Stimulated activated CD4-positive, alpha-beta T cell treated with anti-CD3 and anti-CD28 coated beads, Interleukin-12 subunit alpha, Interleukin-12 subunit beta, amount 100 ng/mL, for 4 hours (primary cell): Measurements from ENCODE around the gene SPCS3.
"Not testable (repeated sequence)": the region's sequence is repeated elsewhere in the genome, so short reads cannot be mapped to it uniquely, and the experiment has no call there.

Experiments
- DNase-seq: peaks from one replicate; pipeline ENCODE4 v3.0.0-alpha.2; 2020

The SPCS3 gene

DNA sequence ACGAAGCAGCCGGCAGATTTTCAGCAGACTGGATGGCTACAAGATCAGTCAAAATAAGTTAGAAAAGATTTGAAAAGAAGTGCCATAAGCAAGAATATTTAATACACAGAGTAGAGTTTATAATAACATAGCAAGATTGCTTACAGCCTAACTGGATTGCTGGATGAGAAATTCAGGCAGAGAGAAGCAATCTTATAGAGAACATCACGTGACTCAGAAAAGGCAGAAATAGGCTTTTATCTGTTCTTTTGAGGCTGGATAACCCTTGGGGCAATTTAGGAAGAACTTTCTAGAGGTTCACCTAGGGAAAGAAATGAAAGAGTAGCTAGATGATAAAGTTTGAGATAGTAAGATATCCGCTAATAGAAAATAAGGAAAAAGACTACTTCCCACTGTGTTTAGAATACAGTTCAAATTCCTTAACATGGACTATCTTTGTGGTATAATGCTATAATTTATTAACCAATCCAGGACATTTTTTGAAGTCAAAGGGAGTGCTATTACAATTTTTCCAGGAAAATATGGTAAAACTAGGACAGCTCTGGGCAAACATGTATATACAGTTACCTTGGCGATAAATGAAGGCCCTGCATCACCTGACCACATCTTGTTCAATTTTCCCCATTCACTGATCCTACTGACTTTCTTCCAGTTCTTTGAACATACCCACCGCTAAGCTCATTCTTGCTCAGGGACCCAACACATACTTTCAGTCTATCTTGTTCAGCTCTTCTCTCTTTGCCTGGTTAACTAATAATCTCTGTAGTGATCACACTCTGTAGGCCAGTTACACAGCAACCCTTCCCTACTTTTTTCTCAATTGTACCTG is 12.7 kb upstream of the SPCS3 start:
- no peak for DNase-seq

DNA sequence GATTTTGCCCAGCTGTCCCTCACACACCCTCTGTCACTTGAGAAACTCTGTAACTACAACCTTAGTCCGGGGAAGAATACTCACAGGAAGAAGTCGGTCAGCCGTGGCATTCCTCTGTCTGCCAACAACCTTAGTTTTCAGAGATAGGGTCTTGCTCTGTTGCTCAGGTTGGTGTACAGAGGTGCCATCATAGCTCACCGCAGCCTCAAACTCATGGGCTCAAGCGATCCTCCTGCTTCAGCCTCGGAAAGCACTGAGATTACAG is 12.2 kb upstream of the SPCS3 start:
- no peak for DNase-seq

DNA sequence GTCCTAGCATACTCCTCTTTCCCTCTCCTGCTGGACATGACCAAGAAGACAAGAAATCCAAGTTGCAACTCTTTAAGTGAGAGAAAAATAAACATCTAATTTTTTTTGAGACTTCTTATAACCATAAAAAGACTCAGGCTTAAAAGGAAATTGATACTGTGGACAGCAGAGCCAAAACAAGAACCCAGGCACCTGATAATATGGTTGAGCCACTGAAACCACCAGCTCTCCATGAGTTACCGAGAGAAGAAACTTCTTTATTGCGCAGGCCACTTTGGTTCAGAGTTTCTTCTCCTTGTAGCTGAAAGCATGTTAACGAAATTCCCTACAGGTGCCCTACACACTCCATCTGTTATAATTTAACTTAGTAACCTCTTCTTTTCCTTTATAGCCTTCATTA is 11.3 kb upstream of the SPCS3 start:
- no peak for DNase-seq

DNA sequence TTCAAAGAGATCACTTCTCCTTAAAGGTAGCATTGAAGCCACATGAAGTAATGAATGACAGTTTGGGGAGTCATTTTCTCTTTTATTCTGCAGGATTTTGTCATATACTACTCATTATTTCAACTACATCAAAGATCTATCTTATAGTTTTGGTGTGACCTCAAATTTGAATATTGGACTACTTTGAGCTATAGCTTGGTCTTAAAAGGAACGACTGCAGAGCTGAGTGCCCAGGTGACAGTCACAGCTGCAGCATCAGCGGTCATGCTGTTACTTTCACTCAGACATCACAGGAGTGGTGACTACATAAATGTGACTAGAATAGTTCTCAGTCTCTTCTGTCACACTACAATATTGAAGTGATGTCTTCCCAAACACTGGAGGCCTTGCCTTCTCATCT is 10.7 kb upstream of the SPCS3 start:
- no peak for DNase-seq

DNA sequence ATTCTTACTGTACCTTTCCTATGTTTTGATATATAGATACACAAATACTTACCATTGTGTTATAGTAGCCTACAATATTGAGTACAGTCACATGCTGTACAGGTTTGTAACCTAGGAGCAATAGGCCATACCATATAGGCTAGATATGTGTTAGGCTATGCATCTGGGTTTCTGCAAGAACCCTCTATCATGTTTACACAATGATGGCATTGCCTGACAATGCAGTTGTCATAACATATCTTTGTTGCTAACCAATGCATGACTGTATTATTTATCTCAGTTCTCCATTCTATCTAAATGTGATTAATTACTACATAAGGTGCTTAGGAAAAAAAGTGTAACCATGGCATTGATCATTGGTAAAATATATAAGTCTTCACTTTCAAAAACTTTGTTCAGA is 10.0 kb upstream of the SPCS3 start:
- DNase-seq: no peak

DNA sequence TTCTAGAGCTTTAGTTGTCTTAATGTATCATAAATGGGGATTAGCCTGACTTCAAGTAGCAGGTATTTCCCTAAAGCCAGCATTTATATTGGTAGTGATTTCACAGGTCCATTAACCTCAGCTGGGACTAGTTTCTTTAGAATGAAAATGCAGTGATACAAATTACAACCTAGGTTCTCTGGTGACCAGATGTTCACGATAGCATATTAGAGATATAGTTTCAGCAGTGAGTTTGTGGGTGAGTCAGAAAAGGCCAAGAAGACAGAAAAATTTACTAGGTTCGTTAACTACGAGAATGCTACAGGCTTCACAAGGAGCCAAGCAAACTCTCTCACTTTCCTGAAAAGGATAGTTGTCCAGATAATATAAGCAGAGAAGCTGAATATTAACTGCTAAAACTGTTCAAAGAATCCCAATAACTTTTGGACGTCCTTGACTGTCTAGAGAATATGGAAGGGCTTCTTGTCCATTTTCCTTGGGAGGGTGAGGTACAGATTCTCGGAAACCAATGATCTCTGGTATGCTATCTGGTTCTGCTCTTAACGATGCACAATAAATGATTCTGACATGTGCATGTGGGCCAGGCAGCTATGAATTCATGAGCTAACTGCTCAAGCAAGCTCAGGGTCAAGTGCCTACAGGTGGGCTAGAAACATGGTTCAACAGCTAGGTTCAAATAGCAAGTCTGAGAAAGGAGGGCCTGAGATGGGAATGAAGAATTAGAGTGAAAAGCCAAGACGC is 6.0 kb upstream of the SPCS3 start:
- DNase-seq: no peak

DNA sequence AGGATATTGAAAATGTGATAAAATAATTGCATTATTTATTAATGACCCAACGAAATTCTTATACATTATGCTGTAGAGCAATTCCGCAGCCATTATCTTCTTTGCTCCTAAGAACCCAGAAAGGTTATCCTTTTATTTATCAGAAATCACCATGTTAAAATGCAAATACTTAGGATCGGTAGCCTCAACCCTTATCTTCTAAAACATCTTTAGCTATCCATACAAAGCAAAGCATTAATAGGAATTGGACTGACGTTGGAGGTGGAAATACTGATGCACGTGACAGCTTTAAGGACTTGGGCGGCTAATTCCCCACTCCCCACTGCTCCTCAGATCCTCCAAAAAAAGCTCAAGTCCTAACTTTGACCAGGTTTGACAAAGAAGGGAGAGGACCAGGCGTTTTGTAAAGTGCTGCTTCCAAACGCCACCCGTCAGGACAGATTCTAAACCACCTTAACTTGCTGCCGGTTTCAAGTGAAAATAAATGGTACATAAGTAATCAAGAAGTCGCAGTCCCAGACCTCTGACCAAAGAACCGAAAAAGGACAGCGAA is 539 bp upstream of the SPCS3 start:
- no peak for DNase-seq

DNA sequence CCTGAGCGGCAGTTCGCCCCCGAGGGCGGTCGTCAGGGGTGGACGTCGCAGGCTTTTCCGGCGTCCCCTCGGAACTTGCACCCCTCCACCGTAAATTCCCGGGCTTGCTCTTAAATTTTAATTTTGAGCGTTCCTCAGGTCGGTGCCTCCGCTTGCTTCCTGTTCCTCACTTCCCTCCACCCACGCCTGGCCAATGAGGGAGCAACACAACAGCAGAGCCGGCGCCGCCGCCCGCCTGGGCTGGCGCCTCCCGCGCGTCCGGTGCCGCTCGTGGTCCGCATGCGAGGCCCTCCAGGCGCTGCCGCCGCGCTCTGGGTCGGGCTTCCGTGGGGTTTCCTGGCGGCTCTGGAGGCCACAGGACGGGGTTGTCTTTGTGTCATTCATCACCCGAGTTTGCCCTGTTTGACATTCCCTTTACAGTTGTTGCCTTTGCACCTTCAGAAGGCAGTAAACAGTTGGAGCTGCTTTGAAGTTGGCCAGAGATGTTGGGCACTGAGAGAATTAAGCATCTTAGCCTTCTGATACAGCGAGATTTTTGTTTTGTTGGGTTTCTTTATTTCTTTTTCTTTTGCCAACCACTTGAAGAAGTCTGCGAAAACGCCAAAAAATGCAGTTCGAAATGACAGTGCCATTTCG is 692 bp downstream of the SPCS3 start:
- DNase-seq: peak; percentile 85

DNA sequence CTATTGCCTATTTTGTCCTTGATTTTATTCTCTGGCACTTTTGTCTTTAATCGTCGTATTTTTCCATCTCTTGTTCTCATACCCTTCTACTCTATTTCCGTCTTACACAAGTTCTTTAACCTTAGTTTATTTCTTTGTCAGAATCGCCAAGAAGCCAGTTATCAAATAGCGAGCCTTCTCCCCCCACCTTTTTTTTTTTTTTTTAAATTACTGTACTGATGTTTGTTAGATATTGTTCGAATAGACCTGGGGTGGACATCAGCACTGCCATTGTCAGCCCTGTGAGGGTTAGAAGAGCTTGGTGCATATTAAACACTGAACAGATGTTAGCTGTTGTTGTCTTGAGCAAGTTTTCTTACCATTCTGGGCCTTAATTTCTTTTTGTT is 1.2 kb downstream of the SPCS3 start:
- DNase-seq: no peak

DNA sequence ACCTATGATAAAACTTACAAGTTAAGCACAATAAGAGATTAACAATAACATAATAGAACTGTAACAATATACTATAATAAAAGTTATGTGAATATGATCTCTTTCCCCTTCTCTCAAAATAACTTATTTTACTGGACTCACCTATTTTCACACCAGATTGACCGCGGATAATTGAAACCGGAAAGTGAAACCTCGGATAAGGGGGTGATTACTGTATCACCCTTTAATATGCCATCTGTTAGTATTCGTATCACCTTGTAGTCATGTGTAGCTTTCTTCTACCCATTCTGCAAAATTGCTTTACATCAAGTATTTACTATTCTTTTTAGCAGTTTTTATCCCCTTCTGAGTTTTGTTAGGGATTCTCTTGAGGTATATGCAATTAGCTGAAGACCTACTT is 1.8 kb downstream of the SPCS3 start:
- DNase-seq: no peak

DNA sequence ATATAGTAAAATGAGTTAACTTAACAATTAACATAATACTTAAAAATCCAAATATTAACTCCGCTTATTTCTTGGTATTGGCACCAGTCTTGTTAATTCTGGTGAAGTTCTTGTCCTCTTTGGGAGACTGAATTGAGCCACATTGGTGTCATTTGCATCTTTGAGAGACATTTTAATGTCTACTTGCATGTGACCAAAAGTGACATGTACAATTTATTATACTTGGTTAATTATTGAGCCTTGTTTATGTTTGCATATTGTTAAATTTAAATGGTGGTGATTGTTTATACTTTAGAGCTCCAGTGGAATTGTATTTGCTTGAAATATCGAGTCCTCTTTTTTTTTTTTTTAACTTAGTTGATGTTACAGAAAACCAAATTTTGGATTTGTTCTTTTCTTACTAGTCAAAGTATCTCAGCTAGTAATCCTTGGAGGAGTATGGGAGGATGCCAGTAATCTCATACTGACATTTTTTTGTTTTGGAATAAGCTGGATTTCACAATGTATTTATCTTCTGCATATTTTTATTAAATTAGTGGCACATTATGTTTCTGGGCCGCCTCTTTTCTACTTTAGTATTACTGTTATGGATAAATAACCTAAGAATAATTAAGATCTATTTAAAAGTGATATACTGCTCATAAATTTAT is 3.9 kb downstream of the SPCS3 start:
- DNase-seq: no peak

DNA sequence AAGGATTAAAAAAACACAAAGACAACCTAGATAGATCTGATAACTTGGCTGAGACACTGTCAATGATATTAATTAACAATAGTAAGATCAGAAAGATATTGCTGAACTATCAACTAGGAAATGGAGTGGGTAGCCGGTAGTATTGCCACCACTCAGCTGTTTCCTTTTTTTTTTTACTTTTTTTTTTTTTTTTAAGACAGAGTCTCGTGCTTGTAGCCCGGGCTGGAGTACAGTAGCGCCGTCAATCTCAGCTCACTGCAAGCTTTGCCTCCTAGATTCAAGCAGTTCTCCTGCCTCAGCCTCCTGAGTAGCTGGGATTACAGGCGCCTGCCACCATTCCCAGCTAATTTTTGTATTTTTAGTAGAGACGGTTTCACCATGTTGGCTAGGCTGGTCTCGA is 5.1 kb downstream of the SPCS3 start:
- not testable (repeated sequence) for DNase-seq

DNA sequence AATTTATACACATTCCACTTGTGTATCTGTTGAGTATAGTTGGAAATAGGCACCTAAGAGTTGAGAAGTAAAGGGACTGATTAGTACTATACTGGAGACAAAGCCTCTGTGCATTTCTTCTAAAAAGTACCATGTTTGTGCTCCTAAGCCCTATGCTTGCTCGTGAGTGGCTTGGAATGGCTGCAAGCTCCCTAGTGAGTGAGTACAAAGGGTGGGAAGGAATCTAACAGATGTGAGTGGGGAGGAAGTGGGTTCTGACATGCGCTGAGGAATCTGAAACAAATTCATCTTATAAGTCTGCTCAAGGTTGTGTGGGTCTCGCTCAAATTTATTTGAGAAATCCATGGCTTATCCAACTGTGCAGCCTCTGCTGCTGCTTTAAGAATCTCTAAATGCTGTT is 13.3 kb downstream of the SPCS3 start:
- no peak for DNase-seq

DNA sequence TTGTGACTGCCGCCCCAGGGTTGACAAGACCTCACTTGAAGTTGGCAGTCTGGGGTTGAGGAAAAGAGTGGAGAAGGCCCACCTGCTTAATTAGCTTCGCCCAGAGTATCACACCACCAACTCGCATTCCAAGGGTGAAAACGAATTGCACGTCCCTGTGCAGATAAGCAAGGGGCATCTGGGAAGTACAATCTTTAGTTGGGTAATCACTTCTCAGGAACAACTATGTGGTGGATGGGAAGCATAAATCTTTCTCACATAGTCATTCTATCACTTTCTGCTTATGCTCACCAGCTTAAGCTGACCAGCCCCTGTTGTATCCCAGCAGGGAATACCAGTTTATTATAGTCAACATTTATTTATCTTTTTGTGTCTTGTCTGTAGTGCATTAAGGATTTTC is 14.3 kb downstream of the SPCS3 start:
- DNase-seq: no peak

DNA sequence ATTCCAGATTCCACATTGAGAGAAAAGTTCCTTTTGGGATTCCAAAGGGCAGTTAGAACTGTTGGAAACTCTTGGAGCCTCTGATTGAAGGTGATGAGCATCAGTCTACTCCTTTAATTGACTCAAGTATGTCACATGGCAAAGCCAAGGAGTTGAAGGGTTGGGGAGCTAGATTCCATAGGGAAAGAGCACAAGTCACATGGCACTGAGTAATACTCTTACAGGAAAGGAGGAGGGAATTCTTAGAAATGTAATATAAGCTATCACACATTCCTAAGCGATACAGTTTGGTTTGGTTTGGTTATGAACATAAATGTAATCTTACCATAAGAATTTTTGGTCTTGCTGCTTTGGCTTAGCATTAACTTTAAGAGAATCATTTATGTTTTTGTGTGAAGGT is 15.7 kb downstream of the SPCS3 start:
- DNase-seq: no peak

DNA sequence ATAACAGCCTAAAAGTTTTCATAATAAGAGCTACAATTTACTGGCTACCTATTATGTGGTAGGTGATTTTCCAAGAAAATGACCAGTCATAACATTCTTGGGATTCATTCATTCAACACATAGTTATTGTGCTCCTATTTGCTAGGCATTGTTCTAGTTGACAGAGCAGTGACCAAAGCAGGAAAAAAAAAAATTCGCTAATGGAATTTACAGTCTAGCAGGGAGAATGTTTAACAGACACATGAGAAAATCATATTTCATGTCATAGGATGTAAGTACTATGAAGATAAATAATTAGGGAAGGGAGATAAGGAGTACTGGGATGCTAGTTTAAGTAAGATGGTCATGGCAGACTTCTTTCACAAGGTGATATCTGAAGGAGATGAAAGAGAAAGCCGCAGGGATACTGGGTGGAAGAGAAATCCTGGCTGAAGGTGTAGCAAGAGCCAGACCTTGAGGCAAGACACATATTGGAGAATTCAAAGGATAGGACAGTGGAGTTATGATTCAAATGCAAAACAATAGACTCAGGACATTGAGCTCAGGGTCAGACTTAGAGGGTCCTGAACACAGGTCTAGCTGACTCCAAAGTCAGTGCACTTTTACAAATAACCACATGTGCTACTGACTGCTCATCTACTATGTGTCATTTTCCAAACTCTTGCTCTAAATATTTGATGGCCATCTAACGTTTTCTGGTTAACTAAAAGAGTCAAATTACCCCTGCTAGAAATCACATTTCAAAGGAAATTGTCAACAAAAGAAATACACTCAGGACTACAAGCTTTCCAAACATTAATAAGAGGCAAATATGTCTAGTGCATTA is 20.4 kb downstream of the SPCS3 start:
- DNase-seq: no peak

DNA sequence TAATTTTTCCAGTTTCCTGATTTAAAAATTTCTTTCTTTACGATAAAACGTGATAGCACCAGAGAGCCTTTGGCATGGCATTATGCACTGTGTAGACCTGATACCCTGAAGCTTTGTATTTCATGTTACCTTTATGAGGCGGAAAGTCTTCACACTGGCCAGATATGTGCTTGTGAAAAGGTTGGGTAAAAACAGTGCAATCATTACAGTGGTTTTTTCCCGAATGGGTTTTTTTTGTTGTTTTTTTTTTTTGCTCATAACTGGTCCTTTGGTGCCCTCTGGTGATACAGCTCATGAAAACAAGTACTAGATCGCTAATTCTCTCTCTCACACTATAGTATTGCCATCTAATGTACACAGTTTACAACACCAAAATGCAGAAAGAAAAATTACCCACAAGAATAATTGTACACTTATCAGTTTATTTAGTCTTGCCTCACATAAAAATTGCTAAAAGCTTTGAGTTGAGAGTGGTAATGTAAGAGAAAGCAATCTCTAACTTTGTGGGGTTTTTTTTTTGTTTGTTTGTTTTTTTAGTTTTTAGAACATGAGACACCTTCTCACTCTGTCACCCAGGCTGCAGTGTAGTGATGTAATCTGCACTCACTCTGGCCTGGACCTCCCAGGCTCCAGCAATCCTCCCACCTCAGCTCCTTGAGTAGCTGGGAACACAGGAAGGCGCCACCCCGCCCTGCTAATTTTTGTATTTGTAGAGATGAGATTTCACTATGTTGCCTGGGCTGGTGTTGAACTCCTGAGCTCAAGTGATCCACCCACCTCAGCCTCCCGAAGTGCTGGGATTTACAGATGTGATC is 21.3 kb downstream of the SPCS3 start:
- DNase-seq: no peak

DNA sequence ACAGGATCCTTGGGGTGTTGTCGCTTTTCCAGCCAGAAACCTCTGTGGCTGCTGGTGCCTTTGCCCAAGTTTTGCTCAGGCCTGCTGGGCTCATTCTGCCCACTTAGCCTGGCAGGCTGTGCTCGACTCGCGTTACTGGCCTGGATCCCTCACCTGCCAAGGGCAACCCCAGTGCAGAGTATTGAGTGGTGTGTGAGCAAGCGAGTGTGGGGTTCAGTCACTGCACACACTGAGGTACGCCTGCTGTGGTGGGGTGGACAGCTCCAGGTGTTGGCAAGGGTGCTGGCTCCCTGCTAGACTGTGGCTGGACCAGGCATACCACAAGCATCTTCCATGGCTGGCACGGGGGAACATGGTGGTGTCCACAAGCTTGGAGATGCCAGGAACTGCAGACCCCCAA is 22.6 kb downstream of the SPCS3 start:
- DNase-seq: no peak

DNA sequence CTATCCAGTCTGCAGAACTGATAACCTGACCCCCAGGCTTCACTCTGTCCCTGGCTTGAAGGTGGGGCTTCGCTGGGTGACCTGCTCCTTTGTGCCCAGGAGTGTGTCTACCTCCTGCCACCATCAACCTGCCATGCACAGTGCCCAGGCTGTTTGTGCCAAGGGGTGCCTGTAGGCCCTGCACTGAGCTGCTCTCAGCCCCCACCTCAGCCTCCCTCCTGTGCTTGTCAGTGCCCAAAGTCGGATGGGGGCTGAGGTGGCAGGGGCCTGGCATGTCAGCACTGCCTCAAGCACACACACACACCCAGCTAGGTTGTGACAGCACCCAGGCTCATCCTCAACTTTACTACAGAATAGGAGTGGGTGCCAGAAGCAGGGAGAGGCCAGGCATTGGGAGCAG is 23.5 kb downstream of the SPCS3 start:
- no peak for DNase-seq

DNA sequence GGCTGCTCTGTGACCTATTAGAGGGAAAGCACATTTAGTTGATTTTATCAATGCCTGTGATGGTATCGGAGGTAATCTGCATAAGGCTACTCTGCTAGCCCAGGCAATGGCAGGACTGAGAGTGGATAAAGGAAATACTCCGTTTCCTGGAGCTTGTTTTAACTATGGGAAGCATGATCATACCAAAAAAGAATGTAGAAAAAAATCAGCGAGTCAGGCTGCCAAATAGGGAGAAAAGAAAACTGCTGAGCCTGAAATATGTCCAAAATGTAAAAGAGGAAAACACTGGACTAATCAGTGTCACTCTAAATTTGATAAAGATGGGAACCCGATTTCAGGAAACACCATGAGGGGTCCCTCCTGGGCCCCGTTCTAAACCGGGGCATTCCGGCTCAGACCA is 25.6 kb downstream of the SPCS3 start:
- DNase-seq: not testable (repeated sequence)

DNA sequence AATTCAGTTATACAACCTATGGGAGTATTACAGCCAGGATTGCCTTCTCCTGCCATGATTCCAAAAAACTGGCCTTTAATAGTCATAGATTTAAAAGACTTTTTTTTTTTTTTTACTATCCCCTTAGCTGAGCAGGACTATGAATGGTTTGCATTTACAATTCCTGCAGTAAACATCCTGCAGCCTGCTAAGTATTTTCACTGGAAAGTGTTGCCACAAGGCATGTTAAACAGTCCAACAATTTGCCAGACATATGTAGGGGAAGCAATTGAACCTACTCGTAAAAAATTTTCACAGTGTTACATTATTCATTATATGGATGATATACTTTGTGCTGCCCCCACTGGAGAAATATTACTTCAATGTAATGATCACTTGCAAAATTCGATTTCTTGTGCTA is 27.1 kb downstream of the SPCS3 start:
- DNase-seq: not testable (repeated sequence)

DNA sequence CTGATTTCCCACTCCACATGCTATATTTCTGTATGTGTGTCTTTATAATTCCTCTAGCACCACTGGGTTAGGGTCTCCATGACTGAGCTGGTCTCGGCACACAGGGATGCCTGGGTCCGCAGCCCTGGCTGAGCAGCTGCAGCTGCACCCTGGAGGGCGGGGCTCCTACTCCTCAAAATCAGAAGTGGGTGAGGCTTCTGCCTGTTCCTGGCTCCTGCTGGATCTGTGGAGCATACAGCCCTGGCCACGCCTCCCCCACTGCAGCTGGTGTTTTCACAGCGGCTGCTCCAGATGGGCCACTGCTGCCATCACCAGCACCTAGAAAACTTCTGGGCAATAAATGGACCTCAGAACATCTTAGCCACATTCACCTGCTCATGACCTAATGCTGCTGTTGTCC is 30.9 kb downstream of the SPCS3 start:
- no peak for DNase-seq
